Panc1 (cell line): Measurements from ENCODE around the gene ACVR1B. TPM values are rescaled to one million over a fixed set of nuclear protein-coding genes. Genes with fewer than 3 reads are reported as not detected.

ENCODE experiments used
- ATAC-seq: fragments of 200-7000 bp; cut with Tn5 transposase; 2 replicates; pipeline ENCODE4 v1.9.1; 2020; ENCODE audit warnings: mild to moderate bottlenecking, moderate library complexity
- BruUV-seq: library from RNA; stranded (reverse); fragments of 400-500 nt; replicated peaks from 2 replicates; lab custom pipeline; 2021; lab: Mats Ljungman, UMichigan
- CTCF ChIA-PET: fragments of 300-600 bp; sonication (Branson Sonifier 250); formaldehyde crosslinking; loops from one replicate; lab custom pipeline; 2022; ENCODE audit warnings: antibody characterized with exemption; lab: Charles Lee
- POLR2A ChIA-PET: fragments of 300-600 bp; sonication (Branson Sonifier 250); formaldehyde crosslinking; loops from one replicate; lab custom pipeline; 2022; ENCODE audit warnings: antibody characterized with exemption; lab: Charles Lee
- DNase-seq: peaks from one replicate; pipeline ENCODE4 v3.0.0-alpha.2; 2010; ENCODE audit warnings: low read depth, low spot score
- H3K27ac ChIP-seq: 2 replicates; pipeline ENCODE4 v1.5.1; 2011; ENCODE audit warnings: mild to moderate bottlenecking, low read length, inconsistent platforms
- H3K27me3 ChIP-seq: fragments of 200-500 bp; sonication (Bioruptor generic); 2 replicates; pipeline ENCODE4 v1.6.0; 2014; ENCODE audit warnings: low read length, inconsistent platforms; ENCODE audit not compliant: control insufficient read depth, insufficient read depth
- H3K36me3 ChIP-seq: fragments of 200-500 bp; sonication (Bioruptor generic); 2 replicates; pipeline ENCODE4 v1.5.1; 2014; ENCODE audit warnings: inconsistent platforms, mild to moderate bottlenecking, low read length, moderate library complexity; ENCODE audit not compliant: control insufficient read depth, insufficient read depth
- H3K4me1 ChIP-seq: 2 replicates; pipeline ENCODE4 v1.5.1; 2011; ENCODE audit warnings: inconsistent platforms, mild to moderate bottlenecking, low read length, moderate library complexity; ENCODE audit not compliant: control insufficient read depth, insufficient read depth
- H3K4me3 ChIP-seq, 2 experiments: 2 replicates each; pipeline ENCODE4 v1.5.1; 2011 to 2012; ENCODE audit warnings: low read depth in 2 of 2, low read length in 2 of 2, mild to moderate bottlenecking in 2 of 2, inconsistent platforms in 1 of 2, moderate library complexity in 1 of 2
- H3K9me3 ChIP-seq: fragments of 200-500 bp; sonication (Bioruptor generic); 2 replicates; pipeline ENCODE4 v1.5.1; 2014; ENCODE audit warnings: low read depth, mild to moderate bottlenecking, inconsistent platforms, low read length, moderate library complexity; ENCODE audit not compliant: control insufficient read depth, insufficient read depth
- CTCF ChIP-seq: fragments of 450-650 bp; IDR thresholded peaks from 2 replicates; pipeline ENCODE4 v1.5.1; 2017; ENCODE audit warnings: mild to moderate bottlenecking
- POLR2AphosphoS5 ChIP-seq: IDR thresholded peaks from 2 replicates; pipeline ENCODE4 v1.6.1; 2012; ENCODE audit warnings: mild to moderate bottlenecking, low read depth, low read length, moderate library complexity
- REST ChIP-seq, 2 experiments: IDR thresholded peaks; 2 replicates each; pipeline ENCODE4 v1.6.1; 2011 to 2012; ENCODE audit warnings: low read depth in 2 of 2, control low read depth in 1 of 2, low read length in 1 of 2, mild to moderate bottlenecking in 1 of 2, moderate library complexity in 1 of 2; ENCODE audit not compliant: insufficient read depth in 1 of 2
- SIN3A ChIP-seq: IDR thresholded peaks from 2 replicates; pipeline ENCODE4 v1.6.1; 2012; ENCODE audit warnings: low read depth, mild to moderate bottlenecking, low read length, moderate library complexity, borderline replicate concordance; ENCODE audit not compliant: insufficient read depth
- TCF7L2 ChIP-seq: IDR thresholded peaks from 2 replicates; pipeline ENCODE4 v1.6.1; 2011; ENCODE audit warnings: mild to moderate bottlenecking, low read depth, low read length, inconsistent platforms
- in situ Hi-C: cut with HindIII; loops from 2 replicates; pipeline ENCODE4 v1.10.0; 2016; ENCODE audit warnings: low sequenced_read_pairs, low pct_unique_long_range_greater_than_20kb
- intact Hi-C: fragments of 100-400 bp; cut with micrococcal nuclease; formaldehyde crosslinking; loops from one replicate; pipeline ENCODE4 v1.10.0; 2022; ENCODE audit not compliant: unreplicated experiment
- total RNA-seq: library from RNA; stranded (reverse); gene quantifications from one replicate; pipeline ENCODE4 v1.2.1, GENCODE V29; 2021; ENCODE audit not compliant: unreplicated experiment

Gene ACVR1B
- total RNA-seq, 1 experiment from 2014 or later: 23.0 TPM

GRCh38 chr12:52009081-52009751, 57.7 kb downstream of the ACVR1B start:
- POLR2A ChIA-PET: interaction anchor here (0.6 kb wide), 1 partner anchor 896 kb away, joined by 5 read pairs; the partner anchor contains the start of gene KRT8
- no peak for DNase-seq
- Histone ChIP-seq H3K36me3 (no peaks in the 10 kb centered on the region), H3K4me3 (no peak overlapping the region), H3K27ac (no peak overlapping the region), H3K4me1 (no peaks in the 10 kb centered on the region), H3K27me3 (peaks cover 4% of the 10 kb centered on the region; the same call in 1 of the 2 replicates), H3K9me3 (no peaks in the 10 kb centered on the region)
- CTCF ChIA-PET: no interaction called here
- in situ Hi-C loops (no loop called here), intact Hi-C loops (no loop called here)
- no TSS peak for BruUV-seq
- no peak for ATAC-seq
- TF ChIP-seq REST (IDR thresholded peaks at IDR 0.05; ENCODE audit: insufficient read depth in 1 of 2, low read depth in 2 of 2, low read length in 1 of 2) (no peak), POLR2AphosphoS5 (no peak), CTCF (no peak), SIN3A (no peak), TCF7L2 (no peak)

GRCh38 chr12:52010152-52010622, 58.7 kb downstream of the ACVR1B start:
- H3K4me3 ChIP-seq: no peak overlapping the region
- H3K4me1 ChIP-seq: no peaks in the 10 kb centered on the region
- no peaks in the 10 kb centered on the region for H3K36me3 ChIP-seq
- no TSS peak for BruUV-seq
- no peaks in the 10 kb centered on the region for H3K9me3 ChIP-seq
- TF ChIP-seq TCF7L2: no peak
- TF ChIP-seq SIN3A: no peak
- no peak for TF ChIP-seq POLR2AphosphoS5
- no peak for TF ChIP-seq CTCF
- TF ChIP-seq REST (IDR thresholded peaks at IDR 0.05; ENCODE audit: insufficient read depth in 1 of 2, low read depth in 2 of 2, low read length in 1 of 2): no peak
- no peak for DNase-seq
- POLR2A ChIA-PET: interaction anchor here (0.6 kb wide), 1 partner anchor 895 kb away, joined by 5 read pairs; the partner anchor contains the start of gene KRT8
- CTCF ChIA-PET: interaction anchor here (0.7 to 1.2 kb wide), 2 partner anchors 13 to 15 kb away, joined by 3 to 6 read pairs; no protein-coding TSS in a partner anchor
- in situ Hi-C loops: no loop called here
- peaks cover 4% of the 10 kb centered on the region; the same call in 1 of the 2 replicates for H3K27me3 ChIP-seq
- intact Hi-C loops: no loop called here
- no peak overlapping the region for H3K27ac ChIP-seq
- ATAC-seq: no peak
